SK-N-SH treated with all-trans-retinoic acid at 6 μM for 48 hours (cell line): Measurements from ENCODE around the gene ZNF177.
"Not testable (repeated sequence)": the region's sequence is repeated elsewhere in the genome, so short reads cannot be mapped to it uniquely, and the experiment has no call there.

ENCODE experiments used
- CREB5 ChIP-seq: fragments of 250-450 bp; sonication (Bioruptor Pico); IDR thresholded peaks from 2 replicates; pipeline ENCODE4 v1.5.1; 2020; ENCODE audit warnings: low read depth, mild to moderate bottlenecking, moderate library complexity
- GLIS3 ChIP-seq: fragments of 250-450 bp; sonication (Bioruptor Pico); IDR thresholded peaks from 2 replicates; pipeline ENCODE4 v1.5.0; 2020; ENCODE audit warnings: mild to moderate bottlenecking, moderate library complexity
- OSR1 ChIP-seq: fragments of 250-450 bp; sonication (Bioruptor Pico); IDR thresholded peaks from 2 replicates; pipeline ENCODE4 v1.8.0; 2022; ENCODE audit warnings: moderate library complexity, mild to moderate bottlenecking, inconsistent platforms
- PATZ1 ChIP-seq: fragments of 250-450 bp; sonication (Bioruptor Pico); IDR thresholded peaks from 2 replicates; pipeline ENCODE4 v1.8.0; 2020; ENCODE audit warnings: mild to moderate bottlenecking, moderate library complexity, borderline replicate concordance
- TCF4 ChIP-seq: fragments of 250-450 bp; sonication (Bioruptor Pico); IDR thresholded peaks from 2 replicates; pipeline ENCODE4 v1.8.0; 2021; ENCODE audit warnings: mild to moderate bottlenecking, moderate library complexity, borderline replicate concordance

GRCh38 chr19:9321756-9322155 is 41.1 kb upstream of the ZNF177 start:
- TF ChIP-seq GLIS3, TCF4, OSR1, CREB5, PATZ1 (CRISPR knock-in tag): not testable (repeated sequence)
